T-helper 17 cell (primary cell): Measurements from ENCODE around the gene COL18A1. TPM values are rescaled to one million over a fixed set of nuclear protein-coding genes. Genes with fewer than 3 reads are reported as not detected.

ENCODE experiments used
- ATAC-seq: fragments of 150-1000 bp; cut with Tn5 transposase; 2 replicates; pipeline ENCODE4 v1.10.0; 2021; ENCODE audit warnings: mild to moderate bottlenecking, moderate library complexity
- DNase-seq, 3 donors: peaks; one replicate each; pipeline versions ENCODE4 v3.0.0 to v3.0.0-alpha.2; 2020 to 2021
- H3K9me3 ChIP-seq: one replicate; pipeline ENCODE4 v1.7.0; 2013; ENCODE audit warnings: low read length, mild to moderate bottlenecking; ENCODE audit not compliant: control insufficient read depth, poor library complexity, severe bottlenecking
- H3K27ac Mint-ChIP-seq: one replicate; pipeline ENCODE4 v1.8.0; 2022; ENCODE audit warnings: mild to moderate bottlenecking, moderate library complexity, mixed read lengths
- H3K27me3 Mint-ChIP-seq: one replicate; pipeline ENCODE4 v1.8.0; 2022; ENCODE audit warnings: mixed read lengths
- H3K36me3 Mint-ChIP-seq: one replicate; pipeline ENCODE4 v1.8.0; 2022; ENCODE audit warnings: low read depth, mixed read lengths
- H3K4me1 Mint-ChIP-seq: one replicate; pipeline ENCODE4 v1.8.0; 2022; ENCODE audit warnings: mild to moderate bottlenecking, mixed read lengths
- H3K4me3 Mint-ChIP-seq: one replicate; pipeline ENCODE4 v1.8.0; 2022; ENCODE audit warnings: mild to moderate bottlenecking, moderate library complexity, mixed read lengths
- total RNA-seq, 4 donors: library from RNA in 2 of 4; stranded (reverse) in 2 of 4; gene quantifications; one replicate each; pipeline ENCODE4 v1.2.3 and lab custom pipeline; 2022 to 2026

COL18A1 gene
- total RNA-seq, 2 donors from 2014 or later = 5.4 to 17.1 TPM

GRCh38 chr21:45475004-45475685 lies 70.2 kb downstream of the COL18A1 start:
- H3K36me3 Mint-ChIP-seq = peaks cover 4% of the 10 kb centered on the region
- H3K27me3 Mint-ChIP-seq = no peaks in the 10 kb centered on the region
- no peak overlapping the region for H3K27ac Mint-ChIP-seq
- no peak for DNase-seq
- H3K4me1 Mint-ChIP-seq = peaks cover 29% of the 10 kb centered on the region
- no peak for ATAC-seq
- H3K9me3 ChIP-seq = no peaks in the 10 kb centered on the region
- H3K4me3 Mint-ChIP-seq = no peak overlapping the region

GRCh38 chr21:45475797-45476570 lies 71.0 kb downstream of the COL18A1 start:
- ATAC-seq (no peak), DNase-seq (no peak)
- H3K27me3 Mint-ChIP-seq = no peaks in the 10 kb centered on the region
- peak overlapping the region; percentile 43 for H3K4me3 Mint-ChIP-seq
- H3K4me1 Mint-ChIP-seq = peaks cover 28% of the 10 kb centered on the region
- peak overlapping the region; percentile 81 for H3K27ac Mint-ChIP-seq
- H3K9me3 ChIP-seq = no peaks in the 10 kb centered on the region
- H3K36me3 Mint-ChIP-seq = peaks cover 4% of the 10 kb centered on the region

GRCh38 chr21:45476582-45476981 lies 71.6 kb downstream of the COL18A1 start:
- peak overlapping the region; percentile 81 for H3K27ac Mint-ChIP-seq
- peaks cover 25% of the 10 kb centered on the region for H3K4me1 Mint-ChIP-seq
- H3K4me3 Mint-ChIP-seq = peak overlapping the region; percentile 76
- H3K9me3 ChIP-seq = no peaks in the 10 kb centered on the region
- DNase-seq (no peak), ATAC-seq (no peak)
- peaks cover 4% of the 10 kb centered on the region for H3K36me3 Mint-ChIP-seq
- H3K27me3 Mint-ChIP-seq = no peaks in the 10 kb centered on the region

- no peak for ATAC-seq
- peak overlapping the region; percentile 97 for H3K27ac Mint-ChIP-seq
Measured at GRCh38 chr21:45477176-45478114, 72.5 kb downstream of the COL18A1 start.

GRCh38 chr21:45478115-45478801 lies 73.3 kb downstream of the COL18A1 start:
- H3K9me3 ChIP-seq = no peaks in the 10 kb centered on the region
- peak overlapping the region; percentile 97 for H3K27ac Mint-ChIP-seq
- peaks cover 28% of the 10 kb centered on the region for H3K4me1 Mint-ChIP-seq
- H3K4me3 Mint-ChIP-seq = peak overlapping the region; percentile 96
- peaks cover 4% of the 10 kb centered on the region for H3K36me3 Mint-ChIP-seq
- no peaks in the 10 kb centered on the region for H3K27me3 Mint-ChIP-seq
- DNase-seq (peak; percentile 59 to 72 (median 64)), ATAC-seq (peak; percentile 87)

More at GRCh38 chr21:45477176-45478114, 72.5 kb downstream of the COL18A1 start:
- H3K9me3 ChIP-seq = no peaks in the 10 kb centered on the region
- peaks cover 25% of the 10 kb centered on the region for H3K4me1 Mint-ChIP-seq
- H3K27me3 Mint-ChIP-seq = no peaks in the 10 kb centered on the region
- H3K36me3 Mint-ChIP-seq = peaks cover 4% of the 10 kb centered on the region
- DNase-seq = no peak
- peak overlapping the region; percentile 96 for H3K4me3 Mint-ChIP-seq

- peak overlapping the region; percentile 96 for H3K4me3 Mint-ChIP-seq
- peaks cover 4% of the 10 kb centered on the region for H3K36me3 Mint-ChIP-seq
- H3K27me3 Mint-ChIP-seq = no peaks in the 10 kb centered on the region
- H3K9me3 ChIP-seq = no peaks in the 10 kb centered on the region
- peaks cover 27% of the 10 kb centered on the region for H3K4me1 Mint-ChIP-seq
- peak overlapping the region; percentile 97 for H3K27ac Mint-ChIP-seq
- ATAC-seq (no peak), DNase-seq (no peak)
Measured at GRCh38 chr21:45478816-45479669, 74.1 kb downstream of the COL18A1 start.

GRCh38 chr21:45479691-45480675 lies 75.0 kb downstream of the COL18A1 start:
- DNase-seq (no peak), ATAC-seq (no peak)
- Mint-ChIP-seq H3K36me3 (peaks cover 4% of the 10 kb centered on the region), H3K27me3 (no peaks in the 10 kb centered on the region), H3K4me3 (peak overlapping the region; percentile 66), H3K4me1 (peaks cover 30% of the 10 kb centered on the region), H3K27ac (peak overlapping the region; percentile 97)
- H3K9me3 ChIP-seq = no peaks in the 10 kb centered on the region

- H3K9me3 ChIP-seq = no peaks in the 10 kb centered on the region
- peaks cover 30% of the 10 kb centered on the region for H3K4me1 Mint-ChIP-seq
- H3K27me3 Mint-ChIP-seq = no peaks in the 10 kb centered on the region
- H3K27ac Mint-ChIP-seq = no peak overlapping the region
- DNase-seq (no peak), ATAC-seq (no peak)
- no peak overlapping the region for H3K4me3 Mint-ChIP-seq
- H3K36me3 Mint-ChIP-seq = peaks cover 4% of the 10 kb centered on the region
Measured at GRCh38 chr21:45480701-45481500, 75.9 kb downstream of the COL18A1 start.

- peaks cover 27% of the 10 kb centered on the region for H3K4me1 Mint-ChIP-seq
- H3K36me3 Mint-ChIP-seq = peaks cover 1% of the 10 kb centered on the region
- no peak overlapping the region for H3K27ac Mint-ChIP-seq
- ATAC-seq = no peak
- H3K4me3 Mint-ChIP-seq = no peak overlapping the region
- no peaks in the 10 kb centered on the region for H3K9me3 ChIP-seq
- no peaks in the 10 kb centered on the region for H3K27me3 Mint-ChIP-seq
- no peak for DNase-seq
Measured at GRCh38 chr21:45481566-45481965, 76.6 kb downstream of the COL18A1 start.

GRCh38 chr21:45481977-45482898 lies 77.3 kb downstream of the COL18A1 start:
- DNase-seq (no peak), ATAC-seq (no peak)
- H3K4me3 Mint-ChIP-seq = peak overlapping the region; percentile 70
- no peaks in the 10 kb centered on the region for H3K36me3 Mint-ChIP-seq
- peak overlapping the region; percentile 75 for H3K27ac Mint-ChIP-seq
- H3K27me3 Mint-ChIP-seq = no peaks in the 10 kb centered on the region
- peaks cover 24% of the 10 kb centered on the region for H3K4me1 Mint-ChIP-seq
- no peaks in the 10 kb centered on the region for H3K9me3 ChIP-seq
